Naive thymus-derived CD4-positive, alpha-beta T cell (primary cell): ENCODE measurements around the gene XPNPEP2. TPM values are rescaled to one million over a fixed set of nuclear protein-coding genes. Genes with fewer than 3 reads are reported as not detected.

Experiments
- ATAC-seq: fragments of 150-1000 bp; cut with Tn5 transposase; 2 replicates; pipeline ENCODE4 v1.10.0; 2021; ENCODE audit warnings: mild to moderate bottlenecking, moderate library complexity
- CTCF ChIA-PET: fragments of 350-600 bp; sonication (Branson Sonifier 250); formaldehyde crosslinking; loops from one replicate; lab custom pipeline; 2021; ENCODE audit warnings: antibody characterized with exemption; lab: Charles Lee
- POLR2A ChIA-PET: fragments of 350-600 bp; sonication (Branson Sonifier 250); formaldehyde crosslinking; loops from one replicate; lab custom pipeline; 2021; ENCODE audit warnings: antibody characterized with exemption, inconsistent platforms; lab: Charles Lee
- DNase-seq, 9 donors: peaks; one replicate each; pipeline versions ENCODE4 v3.0.0 to v3.0.0-alpha.2; 2020 to 2022; ENCODE audit warnings: mixed read lengths in 1 of 9
- H3K27ac ChIP-seq: one replicate; pipeline ENCODE4 v1.7.0; 2013; ENCODE audit warnings: mild to moderate bottlenecking, low read depth, low read length, moderate library complexity
- H3K27me3 ChIP-seq, 2 donors: one replicate each; pipeline ENCODE4 v1.7.0; 2013; ENCODE audit warnings: low read length in 2 of 2, mild to moderate bottlenecking in 2 of 2, moderate library complexity in 2 of 2; ENCODE audit not compliant: control insufficient read depth in 2 of 2, insufficient read depth in 2 of 2
- H3K36me3 ChIP-seq, 3 experiments: 1 replicate in 2 of 3; 2 replicates in 1 of 3; pipeline ENCODE4 v1.7.0; 2013; ENCODE audit warnings: low read length in 3 of 3, mild to moderate bottlenecking in 3 of 3, moderate library complexity in 1 of 3; ENCODE audit not compliant: insufficient read depth in 3 of 3, control insufficient read depth in 2 of 3
- H3K4me1 ChIP-seq, 2 donors: one replicate each; pipeline ENCODE4 v1.7.0; 2013; ENCODE audit warnings: low read length in 2 of 2, mild to moderate bottlenecking in 2 of 2, moderate library complexity in 1 of 2; ENCODE audit not compliant: control insufficient read depth in 2 of 2, insufficient read depth in 2 of 2
- H3K4me3 ChIP-seq: 2 replicates; pipeline ENCODE4 v1.7.0; 2013; ENCODE audit warnings: mild to moderate bottlenecking, low read length
- H3K9me3 ChIP-seq, 3 experiments: 1 replicate in 2 of 3; 2 replicates in 1 of 3; pipeline ENCODE4 v1.7.0; 2013; ENCODE audit warnings: low read length in 3 of 3; ENCODE audit not compliant: control insufficient read depth in 2 of 3
- H3K27ac Mint-ChIP-seq, 9 donors: one replicate each; pipeline ENCODE4 v1.8.0; 2020 to 2022; ENCODE audit warnings: mixed read lengths in 9 of 9, mild to moderate bottlenecking in 8 of 9, moderate library complexity in 5 of 9, inconsistent platforms in 2 of 9
- H3K27me3 Mint-ChIP-seq, 5 donors: one replicate each; pipeline ENCODE4 v1.8.0; 2021 to 2022; ENCODE audit warnings: mixed read lengths in 5 of 5, mild to moderate bottlenecking in 1 of 5
- H3K36me3 Mint-ChIP-seq, 5 donors: one replicate each; pipeline ENCODE4 v1.8.0; 2020 to 2022; ENCODE audit warnings: mixed read lengths in 5 of 5, mild to moderate bottlenecking in 3 of 5, inconsistent platforms in 1 of 5
- H3K4me1 Mint-ChIP-seq, 7 donors: one replicate each; pipeline ENCODE4 v1.8.0; 2020 to 2022; ENCODE audit warnings: mixed read lengths in 7 of 7, mild to moderate bottlenecking in 3 of 7, inconsistent platforms in 1 of 7
- H3K4me3 Mint-ChIP-seq, 10 donors: one replicate each; pipeline ENCODE4 v1.8.0; 2020 to 2022; ENCODE audit warnings: mild to moderate bottlenecking in 10 of 10, mixed read lengths in 10 of 10, moderate library complexity in 6 of 10, inconsistent platforms in 2 of 10
- H3K9me3 Mint-ChIP-seq, 11 donors: one replicate each; pipeline ENCODE4 v1.8.0; 2020 to 2022; ENCODE audit warnings: mixed read lengths in 11 of 11, mild to moderate bottlenecking in 4 of 11, inconsistent platforms in 1 of 11, moderate library complexity in 1 of 11
- intact Hi-C, 2 donors: fragments of 100-400 bp; cut with micrococcal nuclease; formaldehyde crosslinking; loops; one replicate each; pipeline ENCODE4 v1.15.1; 2023
- polyA plus RNA-seq, 2 donors: library from polyadenylated mRNA; unstranded; fragments of 300-500 nt; fragmentation: Illumina TruSeq; gene quantifications; one replicate each; pipeline ENCODE4 v1.2.3, GENCODE V29; 2021
- total RNA-seq, 6 experiments: library from RNA in 5 of 6; stranded (reverse) in 5 of 6; gene quantifications; 1 replicate in 5 of 6; 2 replicates in 1 of 6; pipeline ENCODE4 v1.2.3 and lab custom pipeline; 2021 to 2026

XPNPEP2 gene
- total and polyA plus RNA-seq, 7 experiments from 2014 or later, result 0.13 to 0.82 (median 0.29) TPM; not detected in 4

DNA sequence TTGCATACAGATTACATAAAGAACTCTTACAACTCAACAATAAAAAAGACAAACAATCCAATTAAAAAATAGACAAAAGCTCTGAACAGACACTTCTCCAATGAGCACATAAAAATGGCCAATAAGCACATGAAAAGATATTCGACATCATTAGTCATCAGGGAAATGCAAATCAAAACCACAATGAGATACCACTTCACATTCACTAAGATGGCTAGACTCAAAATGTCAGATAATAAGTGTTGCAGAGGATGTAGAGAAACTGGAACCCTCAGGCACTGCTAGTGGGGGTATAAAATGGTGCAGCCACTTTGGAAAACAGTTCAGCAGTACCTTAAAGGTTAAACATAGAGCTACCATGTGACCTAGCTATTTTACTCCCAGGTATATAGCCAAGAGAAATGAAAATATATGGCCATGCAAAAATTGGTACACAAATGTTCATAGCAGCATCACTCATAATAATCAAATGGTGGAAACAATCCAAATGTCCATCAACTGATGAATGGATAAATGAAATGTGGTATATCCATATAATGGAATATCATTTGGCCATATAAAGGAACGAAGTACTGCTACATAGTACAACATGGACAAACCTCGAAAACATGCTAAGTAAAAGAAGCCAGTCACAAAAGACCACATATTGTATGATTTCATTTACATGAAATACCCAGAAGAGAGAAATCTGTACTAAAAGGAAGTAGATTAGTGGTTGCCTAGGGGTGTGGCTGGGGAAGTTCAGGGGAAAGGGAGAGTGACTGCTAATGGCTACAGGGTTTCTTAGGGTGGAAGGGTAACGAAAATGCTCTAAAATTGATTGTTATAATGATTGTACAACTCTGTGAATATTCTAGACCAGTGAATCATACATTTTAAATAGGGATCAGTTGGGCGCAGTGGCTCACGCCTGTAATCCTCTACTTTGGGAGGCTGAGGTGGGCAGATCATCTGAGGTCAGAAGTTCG lies 70.3 kb downstream of the XPNPEP2 start:
- Histone ChIP-seq H3K27ac (no peak overlapping the region), H3K4me1 (no peaks in the 10 kb centered on the region), H3K36me3 (no peaks in the 10 kb centered on the region), H3K27me3 (no peaks in the 10 kb centered on the region), H3K4me3 (no peak overlapping the region), H3K9me3 (no peaks in the 10 kb centered on the region)
- ATAC-seq, result peak; percentile 51
- Mint-ChIP-seq H3K27me3 (no peaks in the 10 kb centered on the region), H3K27ac (peak overlapping the region in 1 of 9 donors; percentile 60), H3K4me1 (peaks cover 3 to 16% (median 7%) of the 10 kb centered on the region in 7 donors), H3K36me3 (peaks cover 0 to 26% (median 18%) of the 10 kb centered on the region in 5 donors), H3K4me3 (no peak overlapping the region), H3K9me3 (no peaks in the 10 kb centered on the region)
- DNase-seq, result no peak
- intact Hi-C loops, result no loop called here
- ChIA-PET POLR2A (no interaction called here), CTCF (interaction anchor here (0.8 kb wide), 1 partner anchor 9 kb away, joined by 3 read pairs; no protein-coding TSS in a partner anchor)

DNA sequence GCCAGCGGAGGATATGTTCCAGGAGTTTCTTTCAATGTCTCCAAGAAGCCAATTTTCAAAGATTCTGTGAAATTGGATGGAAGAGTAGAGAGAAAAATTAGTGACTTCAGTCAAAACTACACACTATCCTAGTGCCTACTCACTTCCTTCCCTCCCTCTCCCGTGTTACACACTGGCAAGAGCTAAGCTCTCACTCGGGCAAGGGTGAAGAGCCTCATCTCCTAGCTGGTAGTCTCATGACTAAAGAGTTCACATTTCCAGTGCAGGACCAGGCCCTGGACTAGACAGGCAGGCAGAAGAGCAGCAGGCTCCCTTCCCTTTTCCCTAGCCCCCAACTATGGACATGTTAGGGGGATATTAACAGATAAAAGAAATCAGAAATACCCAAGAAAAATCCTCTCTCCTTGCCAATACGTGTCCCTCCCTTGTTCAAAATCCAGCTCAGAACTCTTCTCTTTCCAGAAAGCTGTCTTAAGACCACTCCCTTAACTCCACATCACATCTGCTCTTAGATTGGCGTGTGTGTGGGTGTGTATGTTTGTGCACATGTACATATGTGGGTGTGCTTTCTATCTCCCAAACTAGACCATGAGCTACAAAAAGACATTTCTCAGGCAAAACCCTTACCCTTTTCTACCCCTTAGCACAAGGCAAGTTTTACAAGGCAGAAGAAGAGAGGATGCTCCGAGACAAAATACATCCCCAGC lies 75.0 kb downstream of the XPNPEP2 start:
- intact Hi-C loops, result no loop called here
- CTCF ChIA-PET, result interaction anchor here (0.8 kb wide), 1 partner anchor 9 kb away, joined by 4 read pairs; no protein-coding TSS in a partner anchor

DNA sequence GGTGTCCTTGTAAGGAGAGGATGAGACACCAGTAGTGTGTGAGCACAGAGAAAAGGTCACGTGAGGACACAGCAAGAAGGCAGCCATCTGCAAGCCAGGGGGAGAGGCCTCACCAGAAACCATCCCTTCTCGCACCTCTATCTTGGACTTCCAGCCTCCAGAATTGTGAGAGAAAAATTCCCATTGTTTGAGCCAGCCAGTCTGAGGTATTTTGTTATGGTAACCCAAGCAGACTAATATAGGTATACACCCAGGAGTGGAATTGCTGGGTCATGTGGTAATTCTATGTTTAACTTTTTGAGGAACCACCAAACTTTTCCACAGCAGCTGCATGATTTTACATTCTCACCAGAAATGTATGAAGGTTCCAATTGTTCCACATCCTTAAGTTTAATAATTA lies 79.3 kb downstream of the XPNPEP2 start:
- no peaks in the 10 kb centered on the region for H3K4me1 ChIP-seq
- H3K9me3 Mint-ChIP-seq, result no peaks in the 10 kb centered on the region
- no peaks in the 10 kb centered on the region for H3K27me3 Mint-ChIP-seq
- intact Hi-C loops, result no loop called here
- H3K36me3 ChIP-seq, result no peaks in the 10 kb centered on the region
- H3K36me3 Mint-ChIP-seq, result peaks cover 0 to 9% (median 4%) of the 10 kb centered on the region in 5 donors
- no peak overlapping the region for H3K4me3 Mint-ChIP-seq
- no peaks in the 10 kb centered on the region for H3K9me3 ChIP-seq
- no peak overlapping the region for H3K27ac Mint-ChIP-seq
- ATAC-seq (no peak), DNase-seq (no peak)
- H3K4me3 ChIP-seq, result no peak overlapping the region
- POLR2A ChIA-PET, result no interaction called here
- H3K27ac ChIP-seq, result no peak overlapping the region
- peaks cover 0 to 6% (median 3%) of the 10 kb centered on the region in 7 donors for H3K4me1 Mint-ChIP-seq
- no peaks in the 10 kb centered on the region for H3K27me3 ChIP-seq
- CTCF ChIA-PET, result interaction anchor here (1.0 kb wide), 1 partner anchor 211 kb away, joined by 3 read pairs; no protein-coding TSS in a partner anchor

More for the DNA sequence above, 75.0 kb downstream of the XPNPEP2 start:
- POLR2A ChIA-PET, result no interaction called here
- Mint-ChIP-seq H3K9me3 (no peaks in the 10 kb centered on the region), H3K36me3 (peaks cover 0 to 23% (median 18%) of the 10 kb centered on the region in 5 donors), H3K4me3 (no peak overlapping the region), H3K4me1 (peaks cover 0 to 8% (median 5%) of the 10 kb centered on the region in 7 donors), H3K27me3 (no peaks in the 10 kb centered on the region), H3K27ac (no peak overlapping the region)
- Histone ChIP-seq H3K4me1 (no peaks in the 10 kb centered on the region), H3K4me3 (no peak overlapping the region), H3K9me3 (no peaks in the 10 kb centered on the region), H3K27ac (no peak overlapping the region), H3K27me3 (no peaks in the 10 kb centered on the region), H3K36me3 (no peaks in the 10 kb centered on the region)
- ATAC-seq (no peak), DNase-seq (no peak)

Other genes starting within 250 kb of the XPNPEP2 start
- gene SMARCA1, start 215.5 kb upstream of the XPNPEP2 start, total RNA-seq, result 1 to 10 TPM in 3 of 5 experiments, under 1 TPM in 1, not detected in 1; 0.72 to 2.9 (median 1.7) TPM
- gene SMARCA1, start 215.5 kb upstream of the XPNPEP2 start, polyA plus RNA-seq, result 1 to 10 TPM; 3.3 to 5.0 TPM
- 1 to 10 TPM; 2.7 to 6.2 (median 5.6) TPM for gene OCRL, start 198.7 kb upstream of the XPNPEP2 start, total RNA-seq
- 1 to 10 TPM in 1 of 2 donors, under 1 TPM in 1; 0.47 to 1.9 TPM for gene OCRL, start 198.7 kb upstream of the XPNPEP2 start, polyA plus RNA-seq
- under 1 TPM in 1 of 5 experiments, not detected in 4; 0.10 TPM for gene APLN, start 84.0 kb upstream of the XPNPEP2 start, total RNA-seq
- gene APLN, start 84.0 kb upstream of the XPNPEP2 start, polyA plus RNA-seq, result not detected
- gene SASH3, start 41.0 kb downstream of the XPNPEP2 start, total RNA-seq, result 100 to 1,000 TPM in 4 of 5 experiments, 10 to 100 TPM in 1; 71.8 to 262 (median 156) TPM
- gene SASH3, start 41.0 kb downstream of the XPNPEP2 start, polyA plus RNA-seq, result 100 to 1,000 TPM in 1 of 2 donors, 10 to 100 TPM in 1; 85.3 to 209 TPM
- 1 to 10 TPM; 4.9 to 9.1 (median 7.1) TPM for gene ZDHHC9, start 104.9 kb downstream of the XPNPEP2 start, total RNA-seq
- gene ZDHHC9, start 104.9 kb downstream of the XPNPEP2 start, polyA plus RNA-seq, result 1 to 10 TPM; 4.4 to 7.7 TPM
- 10 to 100 TPM; 11.3 to 28.6 (median 22.4) TPM for gene UTP14A, start 167.2 kb downstream of the XPNPEP2 start, total RNA-seq
- 10 to 100 TPM; 11.0 to 16.5 TPM for gene UTP14A, start 167.2 kb downstream of the XPNPEP2 start, polyA plus RNA-seq
- 1 to 10 TPM; 5.8 to 8.9 (median 8.2) TPM for gene BCORL1, start 243.7 kb downstream of the XPNPEP2 start, total RNA-seq
- 1 to 10 TPM in 1 of 2 donors, under 1 TPM in 1; 0.64 to 2.5 TPM for gene BCORL1, start 243.7 kb downstream of the XPNPEP2 start, polyA plus RNA-seq